Kidney (tissue), 14 donors: Measurements from ENCODE around the gene CNTRL. TPM values are rescaled to one million over a fixed set of nuclear protein-coding genes. Genes with fewer than 3 reads are reported as not detected.

ENCODE experiments used
- DNase-seq, 5 donors: peaks; one replicate each; pipeline ENCODE4 v3.0.0-alpha.2; 2013 to 2020
- FAIRE-seq: peaks from 2 replicates; lab custom pipeline; 2012; peaks lifted over from hg19 to GRCh38; lab: Jason Lieb, UNC
- H3K27ac ChIP-seq, 2 donors: one replicate each; pipeline ENCODE4 v1.7.0; 2013; ENCODE audit warnings: low read depth in 2 of 2, low read length in 2 of 2, inconsistent platforms in 1 of 2
- H3K27me3 ChIP-seq: one replicate; pipeline ENCODE4 v1.7.1; 2013; ENCODE audit warnings: low read length, inconsistent platforms; ENCODE audit not compliant: control insufficient read depth, insufficient read depth
- H3K36me3 ChIP-seq, 3 donors: one replicate each; pipeline versions ENCODE4 v1.7.0 to v1.7.1; 2013; ENCODE audit warnings: low read length in 3 of 3, control low read depth in 1 of 3, inconsistent platforms in 1 of 3; ENCODE audit not compliant: insufficient read depth in 3 of 3, control insufficient read depth in 2 of 3
- H3K4me1 ChIP-seq, 3 donors: one replicate each; pipeline versions ENCODE4 v1.7.0 to v1.7.1; 2013; ENCODE audit warnings: low read length in 3 of 3, inconsistent platforms in 1 of 3, low read depth in 1 of 3; ENCODE audit not compliant: control insufficient read depth in 2 of 3, insufficient read depth in 2 of 3
- H3K4me3 ChIP-seq, 3 donors: one replicate each; pipeline versions ENCODE4 v1.7.0 to v1.8.1; 2013; ENCODE audit warnings: low read length in 3 of 3, control low read depth in 1 of 3, inconsistent platforms in 1 of 3
- H3K9ac ChIP-seq, 3 donors: one replicate each; pipeline versions ENCODE4 v1.7.0 to v1.7.1; 2013; ENCODE audit warnings: low read length in 3 of 3, control low read depth in 1 of 3, inconsistent platforms in 1 of 3
- H3K9me3 ChIP-seq, 3 donors: one replicate each; pipeline versions ENCODE4 v1.7.0 to v1.7.1; 2013; ENCODE audit warnings: low read length in 3 of 3, control low read depth in 1 of 3, inconsistent platforms in 1 of 3; ENCODE audit not compliant: control insufficient read depth in 2 of 3, insufficient read depth in 1 of 3
- CTCF ChIP-seq: IDR thresholded peaks from 3 replicates; pipeline ENCODE4 v1.5.1; 2012; ENCODE audit warnings: mild to moderate bottlenecking, moderate library complexity, borderline replicate concordance; ENCODE audit not compliant: insufficient read depth; ENCODE audit errors: extremely low read depth
- intact Hi-C: fragments of 100-400 bp; cut with DNase I; formaldehyde crosslinking; loops from one replicate; pipeline ENCODE4 v1.11.1; 2022
- polyA plus RNA-seq: library from polyadenylated mRNA; stranded (reverse); fragments of 350-450 nt; fragmentation: Illumina TruSeq; extraction: RNeasy Lipid Tissue Mini Kit (QIAGEN cat#74804); gene quantifications from one replicate; pipeline ENCODE4 v1.2.3, GENCODE V29; 2014; ENCODE audit warnings: low read depth, low replicate concordance; ENCODE audit not compliant: insufficient read depth
- total RNA-seq: library from RNA; stranded (reverse); fragmentation: NEBNext Ultra II Directional; extraction: Animal tissue kit (Norgen Biotek cat#: 25700); gene quantifications from one replicate; pipeline ENCODE4 v1.2.1, GENCODE V29; 2021
- donor health status: control.
- donor health status: control.
- donor health status: control.
- donor health status: control.
- donor health status: control.
- donor health status: DM: yes; HTN: yes; CAD: no.
- donor health status: Normal renal cell carcinoma (clear cell type).

Gene CNTRL
- total and polyA plus RNA-seq, 2 donors from 2014 or later = 3.4 to 17.7 TPM

GRCh38 chr9:121201045-121201737 is 126.4 kb downstream of the CNTRL start:
- H3K9me3 ChIP-seq = no peaks in the 10 kb centered on the region
- H3K36me3 ChIP-seq = no peaks in the 10 kb centered on the region
- peak overlapping the region; percentile 66 to 89 (median 86) for H3K9ac ChIP-seq
- TF ChIP-seq CTCF = no peak
- H3K27me3 ChIP-seq = no peaks in the 10 kb centered on the region
- intact Hi-C loops = no loop called here
- FAIRE-seq (no peak), DNase-seq (peak in 4 of 5 donors; percentile 54 to 90 (median 67))
- H3K4me3 ChIP-seq = peak overlapping the region; percentile 82 to 87 (median 83)
- H3K4me1 ChIP-seq = peaks cover 0 to 40% (median 22%) of the 10 kb centered on the region in 3 donors
- H3K27ac ChIP-seq = peak overlapping the region; percentile 93 to 97

DNA sequence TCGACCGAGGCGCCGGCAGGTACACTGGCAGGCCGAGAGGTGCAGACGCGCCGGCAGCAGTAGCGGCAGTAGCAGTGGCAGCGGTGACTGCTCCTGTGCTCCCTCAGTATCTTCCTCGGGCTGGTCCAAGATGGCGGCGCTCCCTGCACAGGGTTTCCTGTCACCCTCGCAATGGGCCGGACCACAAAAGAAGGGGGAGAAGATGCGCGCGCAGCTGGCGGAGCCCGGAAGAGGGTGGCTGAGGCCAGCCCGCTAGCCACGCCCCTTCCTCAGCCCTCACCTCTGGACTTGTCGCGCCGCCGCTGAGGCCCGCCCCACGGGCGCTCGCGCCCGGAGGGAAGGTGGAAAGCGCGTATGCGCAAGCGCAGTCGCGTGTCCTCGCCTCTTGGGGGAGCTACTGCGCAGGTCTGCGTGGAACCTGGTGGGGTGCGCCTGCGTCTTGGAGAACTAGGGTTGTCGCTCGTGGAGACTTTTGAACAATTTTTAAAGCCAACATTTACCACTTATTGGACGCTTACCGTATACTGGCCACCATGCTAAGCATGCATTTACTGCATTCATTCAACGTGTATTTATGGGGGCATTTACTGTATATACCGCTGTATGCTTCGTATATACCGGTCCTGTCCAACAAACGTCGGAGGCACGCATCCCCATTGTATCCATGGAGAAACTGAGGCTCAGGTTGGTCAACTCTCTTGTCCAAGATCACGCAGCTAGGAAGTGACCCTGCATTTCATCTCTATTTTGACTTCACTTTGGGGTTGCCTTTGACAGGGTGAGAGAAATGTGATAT is 127.2 kb downstream of the CNTRL start, which contains the start of gene RAB14:
Gene RAB14 (minus strand): TSS at position 132 of the 796 bp plus-strand sequence. CDS start 8,457 bp downstream, outside the sequence.
- H3K4me1 ChIP-seq = peaks cover 0 to 33% (median 18%) of the 10 kb centered on the region in 3 donors
- H3K36me3 ChIP-seq = no peaks in the 10 kb centered on the region
- peak; percentile 53 for TF ChIP-seq CTCF
- H3K27me3 ChIP-seq = no peaks in the 10 kb centered on the region
- peak within 1 kb of the TSS; percentile 77 to 89 (median 86) for H3K9ac ChIP-seq
- peak within 1 kb of the TSS; percentile 93 to 97 for H3K27ac ChIP-seq
- peak within 1 kb of the TSS; percentile 82 to 87 (median 83) for H3K4me3 ChIP-seq
- FAIRE-seq (peak; percentile 76), DNase-seq (peak; percentile 99 to 100 (median 100))
- no peaks in the 10 kb centered on the region for H3K9me3 ChIP-seq
- intact Hi-C loops = no loop called here

DNA sequence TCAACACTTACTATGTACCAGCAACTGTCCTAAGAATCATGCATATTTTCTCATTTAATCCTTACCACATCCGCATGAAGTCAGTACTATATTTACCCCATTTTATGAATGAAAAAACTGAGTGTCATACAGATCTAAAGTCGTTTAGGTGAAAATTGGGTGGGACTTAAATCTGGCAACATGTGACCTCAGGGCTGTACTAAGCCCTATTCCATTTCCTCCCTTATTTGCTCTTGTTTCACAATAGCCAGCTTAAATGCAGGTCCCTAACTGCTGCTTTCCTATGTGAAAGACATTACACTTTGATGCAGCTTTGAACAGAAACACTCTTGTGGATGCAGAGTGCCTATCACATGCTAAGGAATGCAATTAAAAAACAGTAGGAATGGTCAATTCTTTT is 129.4 kb downstream of the CNTRL start:
- Histone ChIP-seq H3K27ac (no peak overlapping the region), H3K9me3 (no peaks in the 10 kb centered on the region), H3K9ac (no peak overlapping the region), H3K36me3 (no peaks in the 10 kb centered on the region), H3K4me3 (no peak overlapping the region), H3K27me3 (no peaks in the 10 kb centered on the region), H3K4me1 (peaks cover 0 to 12% (median 10%) of the 10 kb centered on the region in 3 donors)
- DNase-seq (no peak), FAIRE-seq (no peak)
- TF ChIP-seq CTCF = no peak
- intact Hi-C loops = no loop called here
